Endothelial cell of umbilical vein (primary cell): ENCODE measurements around the gene COQ8B. TPM values are rescaled to one million over a fixed set of nuclear protein-coding genes. Genes with fewer than 3 reads are reported as not detected.

Source experiments
- BruUV-seq: library from RNA; stranded (reverse); fragments of 400-500 nt; replicated peaks from 2 replicates; lab custom pipeline; 2021; lab: Mats Ljungman, UMichigan
- CTCF ChIA-PET: fragments of 300-600, 350-600 bp; sonication (Branson Sonifier 250); formaldehyde crosslinking; loops from one replicate; lab custom pipeline; 2021; ENCODE audit warnings: antibody characterized with exemption, inconsistent platforms; lab: Charles Lee
- POLR2A ChIA-PET: fragments of 300-600, 350-600 bp; sonication (Branson Sonifier 250); formaldehyde crosslinking; loops from one replicate; lab custom pipeline; 2021; ENCODE audit warnings: antibody characterized with exemption, inconsistent platforms; lab: Charles Lee
- DNase-seq: peaks from one replicate; pipeline ENCODE4 v3.0.0-alpha.2; 2011; ENCODE audit warnings: low read depth, low spot score
- FAIRE-seq: peaks from 2 replicates; lab custom pipeline; 2011; peaks lifted over from hg19 to GRCh38; lab: Jason Lieb, UNC
- H2AFZ ChIP-seq: 2 replicates; pipeline ENCODE4 v1.6.0; 2012; ENCODE audit warnings: low read depth, low read length, control low read depth, inconsistent platforms
- H3K27ac ChIP-seq: 2 replicates; pipeline ENCODE4 v1.5.1; 2011; ENCODE audit warnings: low read depth, mild to moderate bottlenecking, control low read depth, low read length, moderate library complexity; ENCODE audit not compliant: insufficient read depth
- H3K27me3 ChIP-seq, 2 experiments: 2 replicates each; pipeline versions ENCODE4 v1.6.0 to v1.6.1; 2011; ENCODE audit warnings: low read length in 2 of 2, mixed read lengths in 1 of 2; ENCODE audit not compliant: control insufficient read depth in 2 of 2, insufficient read depth in 2 of 2
- H3K36me3 ChIP-seq, 2 experiments: 2 replicates in 1 of 2; 3 replicates in 1 of 2; pipeline ENCODE4 v1.5.1; 2011; ENCODE audit warnings: low read length in 2 of 2, mild to moderate bottlenecking in 1 of 2, moderate library complexity in 1 of 2; ENCODE audit not compliant: control insufficient read depth in 2 of 2, insufficient read depth in 2 of 2; ENCODE audit errors: extremely low read depth in 1 of 2
- H3K4me1 ChIP-seq: 3 replicates; pipeline ENCODE4 v1.5.1; 2011; ENCODE audit warnings: mild to moderate bottlenecking, low read length; ENCODE audit not compliant: control insufficient read depth, insufficient read depth; ENCODE audit errors: extremely low read depth
- H3K4me2 ChIP-seq: 2 replicates; pipeline ENCODE4 v1.6.1; 2011; ENCODE audit warnings: low read length, control low read depth, mixed read lengths; ENCODE audit not compliant: insufficient read depth
- H3K4me3 ChIP-seq, 3 experiments: fragments of 200-600 bp in 1 of 3; sonication (generic), shearing (Covaris generic) in 1 of 3; replicated peaks in 1 of 3; 2 replicates each; pipeline ENCODE4 v1.5.1; 2011 to 2016; ENCODE audit warnings: control low read depth in 3 of 3, low read length in 3 of 3, mild to moderate bottlenecking in 2 of 3, inconsistent platforms in 1 of 3, low read depth in 1 of 3, moderate library complexity in 1 of 3; ENCODE audit not compliant: insufficient read depth in 1 of 3
- H3K79me2 ChIP-seq: 2 replicates; pipeline ENCODE4 v1.6.0; 2012; ENCODE audit warnings: low read length, inconsistent platforms; ENCODE audit not compliant: control insufficient read depth, insufficient read depth
- H3K9ac ChIP-seq: replicated peaks from 2 replicates; pipeline ENCODE3; 2011; ENCODE audit warnings: low read length, control low read depth; ENCODE audit not compliant: insufficient read depth; ENCODE audit errors: extremely low read depth
- H3K9me1 ChIP-seq: replicated peaks from 3 replicates; pipeline ENCODE4 v1.6.0; 2011; ENCODE audit warnings: mild to moderate bottlenecking, low read length; ENCODE audit not compliant: control insufficient read depth, insufficient read depth; ENCODE audit errors: extremely low read depth
- H3K9me3 ChIP-seq: replicated peaks from 2 replicates; pipeline ENCODE4 v1.5.1; 2012; ENCODE audit warnings: low read length, inconsistent platforms; ENCODE audit not compliant: control insufficient read depth, insufficient read depth
- H4K20me1 ChIP-seq: replicated peaks from 2 replicates; pipeline ENCODE3; 2011; ENCODE audit warnings: mild to moderate bottlenecking, low read length; ENCODE audit not compliant: control insufficient read depth, insufficient read depth; ENCODE audit errors: extremely low read depth
- EZH2 ChIP-seq: IDR thresholded peaks from 2 replicates; pipeline ENCODE4 v1.6.1; 2012; ENCODE audit warnings: borderline replicate concordance, low read depth, mild to moderate bottlenecking, moderate library complexity, low read length, inconsistent platforms; ENCODE audit not compliant: severe bottlenecking
- FOS ChIP-seq: IDR thresholded peaks from 2 replicates; pipeline ENCODE4 v1.6.1; 2011; ENCODE audit warnings: mild to moderate bottlenecking, low read length, moderate library complexity, borderline replicate concordance; ENCODE audit not compliant: insufficient read depth
- GATA2 ChIP-seq: IDR thresholded peaks from 2 replicates; pipeline ENCODE4 v1.7.0; 2011; ENCODE audit warnings: low read depth, mild to moderate bottlenecking, moderate library complexity, mixed read lengths, low read length; ENCODE audit not compliant: insufficient read length, insufficient read depth
- JUN ChIP-seq: IDR thresholded peaks from 2 replicates; pipeline ENCODE4 v1.6.1; 2011; ENCODE audit warnings: borderline replicate concordance, low read depth; ENCODE audit not compliant: insufficient read length, insufficient read depth
- MYC ChIP-seq: IDR thresholded peaks from one replicate; pipeline ENCODE4 v1.6.1; 2011; ENCODE audit warnings: mild to moderate bottlenecking, low read depth, low read length
- POLR2A ChIP-seq: IDR thresholded peaks from 2 replicates; pipeline ENCODE4 v1.6.1; 2012; ENCODE audit warnings: low read depth, mild to moderate bottlenecking, control low read depth, low read length
- POLR2AphosphoS5 ChIP-seq: IDR thresholded peaks from 2 replicates; pipeline ENCODE4 v1.6.1; 2012; ENCODE audit warnings: low read depth, mild to moderate bottlenecking, control low read depth, low read length, moderate library complexity; ENCODE audit not compliant: insufficient read depth
- dilution Hi-C: fragments of 300-500 bp; cut with MboI; formaldehyde crosslinking; loops from one replicate; pipeline ENCODE4 v1.15.0; 2019; ENCODE audit warnings: low sequenced_read_pairs; ENCODE audit not compliant: extremely low pct_ligation_motif_present
- intact Hi-C: fragments of 100-400 bp; cut with micrococcal nuclease; formaldehyde crosslinking; loops from one replicate; pipeline ENCODE4 v1.10.0; 2022
- polyA plus RNA-seq, 4 experiments: library from polyadenylated mRNA; depleted of rRNA in 3 of 4; stranded (reverse) in 3 of 4; unstranded in 1 of 4; fragments of >200 nt; gene quantifications; 2 replicates each; pipeline versions ENCODE4 v1.2.1 to v1.2.3, GENCODE V29; 2011 to 2012; ENCODE audit warnings: missing spikeins in 1 of 4
- total RNA-seq: library from RNA; stranded (reverse); gene quantifications from 2 replicates; pipeline ENCODE4 v1.2.3, GENCODE V29; 2021
- TF ChIP-seq, protein P1 (sequence below): IDR thresholded peaks from 2 replicates; pipeline ENCODE4 v1.6.1; 2011; ENCODE audit not compliant: insufficient read depth, insufficient read length
- TF ChIP-seq, protein P2 (sequence below), 2 donors: IDR thresholded peaks; 1 replicate in 1 of 2; 2 replicates in 1 of 2; pipeline ENCODE4 v1.5.1; 2011; ENCODE audit warnings: low read length in 2 of 2, mild to moderate bottlenecking in 2 of 2, moderate library complexity in 2 of 2, control low read depth in 1 of 2, inconsistent platforms in 1 of 2, low read depth in 1 of 2; ENCODE audit not compliant: insufficient read depth in 1 of 2; ENCODE audit errors: extremely low read depth in 1 of 2

COQ8B gene
- total and polyA plus RNA-seq, 2 donors (not counting 3 experiments of a cell fraction or from before 2014, with no cell fraction given): 16.2 to 19.2 TPM

DNA sequence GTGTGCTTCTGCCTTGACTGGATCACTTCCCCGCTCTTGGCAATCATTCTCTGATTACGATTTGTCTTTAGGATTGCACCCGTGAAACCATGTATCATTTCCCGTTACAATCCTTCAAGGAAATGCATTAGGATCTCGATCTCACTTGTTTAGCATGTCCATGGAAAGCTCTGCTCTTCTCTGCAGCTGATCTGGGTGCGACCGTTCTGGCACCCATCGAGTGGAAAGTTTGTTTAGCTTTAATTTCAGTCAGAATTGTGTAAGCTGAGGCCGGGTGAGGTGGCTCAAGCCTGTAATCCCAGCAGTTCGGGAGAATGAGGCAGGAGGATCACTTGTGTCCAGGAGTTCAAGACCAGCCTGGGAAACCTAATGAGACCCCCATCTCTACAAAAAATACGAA is 57.1 kb downstream of the COQ8B start:
- TF ChIP-seq MYC (no peak), FOS (no peak), JUN (no peak), POLR2AphosphoS5 (no peak), GATA2 (no peak), EZH2 (no peak), POLR2A (no peak)
- TF ChIP-seq, protein P1, sequence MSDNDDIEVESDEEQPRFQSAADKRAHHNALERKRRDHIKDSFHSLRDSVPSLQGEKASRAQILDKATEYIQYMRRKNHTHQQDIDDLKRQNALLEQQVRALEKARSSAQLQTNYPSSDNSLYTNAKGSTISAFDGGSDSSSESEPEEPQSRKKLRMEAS: no peak
- TF ChIP-seq, protein P2, sequence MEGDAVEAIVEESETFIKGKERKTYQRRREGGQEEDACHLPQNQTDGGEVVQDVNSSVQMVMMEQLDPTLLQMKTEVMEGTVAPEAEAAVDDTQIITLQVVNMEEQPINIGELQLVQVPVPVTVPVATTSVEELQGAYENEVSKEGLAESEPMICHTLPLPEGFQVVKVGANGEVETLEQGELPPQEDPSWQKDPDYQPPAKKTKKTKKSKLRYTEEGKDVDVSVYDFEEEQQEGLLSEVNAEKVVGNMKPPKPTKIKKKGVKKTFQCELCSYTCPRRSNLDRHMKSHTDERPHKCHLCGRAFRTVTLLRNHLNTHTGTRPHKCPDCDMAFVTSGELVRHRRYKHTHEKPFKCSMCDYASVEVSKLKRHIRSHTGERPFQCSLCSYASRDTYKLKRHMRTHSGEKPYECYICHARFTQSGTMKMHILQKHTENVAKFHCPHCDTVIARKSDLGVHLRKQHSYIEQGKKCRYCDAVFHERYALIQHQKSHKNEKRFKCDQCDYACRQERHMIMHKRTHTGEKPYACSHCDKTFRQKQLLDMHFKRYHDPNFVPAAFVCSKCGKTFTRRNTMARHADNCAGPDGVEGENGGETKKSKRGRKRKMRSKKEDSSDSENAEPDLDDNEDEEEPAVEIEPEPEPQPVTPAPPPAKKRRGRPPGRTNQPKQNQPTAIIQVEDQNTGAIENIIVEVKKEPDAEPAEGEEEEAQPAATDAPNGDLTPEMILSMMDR (IDR thresholded peaks at IDR 0.05; ENCODE audit: extremely low read depth in 1 of 2, insufficient read depth in 1 of 2, low read depth in 1 of 2, low read length in 2 of 2): no peak
- H4K20me1 ChIP-seq: no peaks in the 10 kb centered on the region
- BruUV-seq: no TSS peak
- intact Hi-C loops: no loop called here
- dilution Hi-C loops: no loop called here
- H3K9ac ChIP-seq: no peak overlapping the region
- no peak overlapping the region for H3K27ac ChIP-seq
- CTCF ChIA-PET: interaction anchor here (1.0 kb wide), 1 partner anchor 25 kb away, joined by 3 read pairs; no protein-coding TSS in a partner anchor
- H3K9me1 ChIP-seq: no peaks in the 10 kb centered on the region
- no peak overlapping the region for H3K4me2 ChIP-seq
- H3K79me2 ChIP-seq: no peaks in the 10 kb centered on the region
- H3K4me1 ChIP-seq: peaks cover 3% of the 10 kb centered on the region
- no peak for DNase-seq
- FAIRE-seq: no peak
- H2AFZ ChIP-seq: no peak overlapping the region
- H3K36me3 ChIP-seq: no peaks in the 10 kb centered on the region
- POLR2A ChIA-PET: interaction anchor here (0.7 kb wide), 1 partner anchor 352 kb away, joined by 11 read pairs; no protein-coding TSS in a partner anchor
- H3K4me3 ChIP-seq: no peak overlapping the region
- H3K27me3 ChIP-seq: no peaks in the 10 kb centered on the region
- no peaks in the 10 kb centered on the region for H3K9me3 ChIP-seq
